KOPT-K1 (cell line): Measurements from ENCODE around the gene ITGB5.

Experiments used
- H3K27ac ChIP-seq: fragments of 200-600 bp; sonication (generic); 2 replicates; pipeline ENCODE4 v1.5.1; 2016; ENCODE audit warnings: antibody characterized with exemption, mild to moderate bottlenecking, low read depth, low read length; ENCODE audit not compliant: poor library complexity, severe bottlenecking
- H3K36me3 ChIP-seq: fragments of 200-600 bp; sonication (generic); 2 replicates; pipeline ENCODE4 v1.5.1; 2017; ENCODE audit warnings: antibody characterized with exemption, mild to moderate bottlenecking, low read length, moderate library complexity; ENCODE audit not compliant: insufficient read depth
- H3K9me3 ChIP-seq: fragments of 200-600 bp; sonication (generic); 2 replicates; pipeline ENCODE4 v1.5.1; 2017; ENCODE audit warnings: antibody characterized with exemption, low read length, mild to moderate bottlenecking; ENCODE audit not compliant: insufficient read depth, poor library complexity, severe bottlenecking

Gene ITGB5

DNA sequence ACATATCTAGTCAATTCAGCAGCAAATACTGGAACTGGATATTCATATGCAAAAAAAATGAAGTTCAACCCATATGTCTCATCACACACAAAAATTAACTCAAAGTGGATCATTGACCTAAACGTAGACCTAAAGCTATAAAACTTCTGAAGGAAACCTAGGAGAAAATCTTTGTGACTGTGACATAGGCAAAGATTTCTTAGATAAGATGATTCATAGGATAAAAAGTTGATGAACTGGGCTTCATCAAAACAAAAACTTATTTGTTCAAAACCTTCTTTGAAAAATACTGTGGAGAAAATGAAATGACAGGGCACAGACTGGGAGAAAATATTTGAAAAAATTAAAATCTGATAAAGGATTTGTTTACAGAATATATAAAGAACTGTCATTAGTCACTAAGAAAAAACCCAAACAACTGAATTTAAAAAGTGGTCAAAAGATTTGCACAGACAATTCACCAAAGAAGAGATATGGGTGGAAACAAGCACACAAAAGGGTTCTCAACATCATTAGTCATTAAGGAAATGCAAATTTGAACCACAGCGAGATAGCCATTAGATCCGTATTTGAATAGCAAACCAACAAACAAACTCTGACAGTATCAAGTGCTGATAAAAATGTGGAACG, 62.8 kb downstream of the ITGB5 start:
- Histone ChIP-seq H3K36me3 (no peaks in the 10 kb centered on the region), H3K27ac (no peak overlapping the region), H3K9me3 (no peaks in the 10 kb centered on the region)

DNA sequence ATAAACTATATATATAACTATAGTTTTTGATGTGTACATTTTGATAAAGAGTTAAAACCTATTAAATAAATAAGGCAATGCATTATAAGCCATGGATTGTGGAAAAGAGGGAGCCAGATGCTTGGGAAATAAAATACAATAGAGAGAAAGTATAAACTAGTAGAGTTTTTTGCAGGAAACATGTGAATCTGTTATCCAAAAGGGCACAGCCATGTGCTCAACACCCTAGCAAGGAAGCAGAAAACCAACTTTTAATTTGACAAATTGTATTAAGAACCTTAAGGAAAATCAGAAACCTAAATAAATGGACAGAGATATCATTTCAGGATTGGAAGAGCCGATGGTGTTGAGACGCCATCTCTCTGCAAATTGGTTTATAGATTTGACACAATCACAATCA, 63.5 kb downstream of the ITGB5 start:
- Histone ChIP-seq H3K27ac (no peak overlapping the region), H3K9me3 (no peaks in the 10 kb centered on the region), H3K36me3 (no peaks in the 10 kb centered on the region)

DNA sequence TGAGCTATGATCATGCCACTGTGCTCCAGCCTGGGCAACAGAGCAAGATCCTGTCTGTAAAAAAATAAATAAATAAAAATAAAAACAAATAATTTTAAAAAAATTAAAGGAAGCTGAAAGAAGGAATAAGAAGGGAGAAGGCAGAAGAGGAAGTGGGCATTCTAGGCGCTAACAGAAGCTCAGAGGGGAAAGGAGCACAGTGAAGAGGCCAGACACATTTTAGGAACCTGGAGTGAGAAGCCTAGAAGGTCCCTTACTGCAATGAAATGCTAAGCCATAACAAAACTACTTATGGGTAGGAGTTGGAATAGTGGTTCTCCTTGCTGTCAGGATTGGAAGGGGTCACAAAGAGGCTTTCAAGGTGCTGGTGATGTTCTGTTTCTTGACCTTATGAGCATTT, 64.0 kb downstream of the ITGB5 start:
- no peaks in the 10 kb centered on the region for H3K9me3 ChIP-seq
- no peaks in the 10 kb centered on the region for H3K36me3 ChIP-seq
- H3K27ac ChIP-seq, result no peak overlapping the region

DNA sequence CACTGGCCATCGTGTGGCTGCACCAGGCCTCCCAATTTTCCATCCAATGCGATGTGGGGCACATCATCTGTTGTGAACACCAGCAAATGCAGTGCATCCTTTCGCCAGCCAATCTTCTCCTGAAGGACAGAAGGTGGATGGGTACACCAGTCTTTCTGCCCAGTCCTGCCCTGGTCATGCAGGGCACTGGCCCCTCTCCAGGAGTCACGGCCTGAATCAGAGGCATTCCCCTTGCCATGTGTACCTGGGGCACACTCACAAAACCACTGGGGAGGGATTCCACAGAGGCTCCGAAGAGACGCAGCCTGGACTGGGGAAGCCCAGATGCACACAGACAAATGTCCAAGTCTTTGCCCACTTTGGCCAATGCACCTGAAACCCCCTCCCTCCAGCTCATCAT, 65.8 kb downstream of the ITGB5 start:
- Histone ChIP-seq H3K27ac (no peak overlapping the region), H3K9me3 (no peaks in the 10 kb centered on the region), H3K36me3 (no peaks in the 10 kb centered on the region)

DNA sequence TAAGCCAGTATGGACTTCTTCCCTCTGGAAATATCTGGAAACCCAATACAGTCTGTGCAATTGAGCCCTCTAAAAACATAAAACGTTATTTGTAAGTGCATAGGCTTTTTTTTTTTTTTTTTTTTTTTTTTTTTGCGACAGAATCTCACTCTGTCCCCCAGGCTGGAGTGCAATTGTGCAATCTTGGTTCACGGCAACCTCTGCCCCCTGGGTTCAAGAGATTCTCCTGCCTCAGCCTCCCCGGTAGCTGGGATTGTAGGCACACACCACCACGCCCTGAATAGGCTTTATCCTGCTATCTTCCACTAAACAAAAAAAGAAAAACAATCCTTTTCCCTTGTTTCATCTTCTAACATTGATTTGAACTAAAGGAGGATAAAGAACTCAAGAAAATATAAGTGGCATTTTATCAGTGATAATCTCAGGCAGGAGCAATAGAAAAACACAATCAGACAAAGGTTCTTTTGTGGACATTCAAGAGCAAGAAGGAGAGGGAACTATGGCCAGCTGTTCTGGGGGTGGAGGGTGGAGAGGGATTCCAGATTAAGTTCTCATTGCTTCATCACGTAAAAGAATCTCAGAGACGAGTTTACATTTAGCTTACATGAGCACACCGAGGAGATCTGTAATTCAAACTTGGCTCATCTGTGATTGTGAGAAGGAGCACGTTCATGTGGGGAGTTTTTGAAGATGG, 68.6 kb downstream of the ITGB5 start:
- no peaks in the 10 kb centered on the region for H3K36me3 ChIP-seq
- H3K9me3 ChIP-seq, result no peaks in the 10 kb centered on the region
- H3K27ac ChIP-seq, result no peak overlapping the region

- Histone ChIP-seq H3K9me3 (no peaks in the 10 kb centered on the region), H3K27ac (no peak overlapping the region), H3K36me3 (no peaks in the 10 kb centered on the region)
Measured at GRCh38 chr3:124817079-124817478, 70.1 kb downstream of the ITGB5 start.

DNA sequence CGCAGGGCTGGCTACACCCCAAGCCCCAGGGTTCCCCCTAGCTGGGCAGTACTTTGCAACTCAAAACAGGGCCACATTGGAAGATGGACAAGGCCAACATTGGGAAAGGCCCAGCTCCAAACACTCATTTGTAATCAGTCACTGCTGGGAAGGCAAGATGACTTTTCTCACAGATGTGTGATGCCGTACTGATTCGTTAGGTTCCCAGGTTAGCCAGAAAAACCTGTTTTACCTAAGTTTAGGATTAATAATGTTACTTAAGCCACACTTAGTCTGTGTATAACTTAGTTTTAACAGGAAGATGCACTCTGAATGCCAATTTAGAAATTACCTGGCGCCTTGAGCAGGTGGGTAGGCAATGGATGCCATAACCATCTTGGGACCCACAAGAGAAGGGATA, 71.0 kb downstream of the ITGB5 start:
- H3K9me3 ChIP-seq, result no peaks in the 10 kb centered on the region
- no peaks in the 10 kb centered on the region for H3K36me3 ChIP-seq
- no peak overlapping the region for H3K27ac ChIP-seq

GRCh38 chr3:124815781-124816180, 71.4 kb downstream of the ITGB5 start:
- no peaks in the 10 kb centered on the region for H3K9me3 ChIP-seq
- no peak overlapping the region for H3K27ac ChIP-seq
- no peaks in the 10 kb centered on the region for H3K36me3 ChIP-seq

- no peaks in the 10 kb centered on the region for H3K36me3 ChIP-seq
- H3K9me3 ChIP-seq, result no peaks in the 10 kb centered on the region
- H3K27ac ChIP-seq, result no peak overlapping the region
Measured at GRCh38 chr3:124814620-124815421, 72.3 kb downstream of the ITGB5 start.

DNA sequence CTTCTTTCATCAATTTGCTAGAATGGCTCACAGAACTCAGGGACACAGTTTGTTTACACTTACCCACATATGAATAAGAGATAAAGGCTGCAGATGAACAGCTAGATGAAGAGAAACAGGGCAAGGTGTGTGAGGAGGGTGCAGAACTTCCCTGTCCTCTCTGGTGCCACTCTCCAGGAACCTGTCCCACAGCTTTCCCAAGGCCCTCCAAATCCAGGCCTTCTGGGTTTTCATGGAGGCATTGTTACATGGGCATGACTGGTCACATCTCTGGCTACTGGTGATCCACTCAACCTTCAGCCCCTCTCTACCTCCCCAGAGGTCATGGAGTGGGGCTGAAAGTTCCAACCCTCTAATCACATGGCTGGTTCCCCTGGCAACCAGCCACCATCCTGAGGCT, 73.6 kb downstream of the ITGB5 start:
- H3K27ac ChIP-seq, result no peak overlapping the region
- H3K36me3 ChIP-seq, result no peaks in the 10 kb centered on the region
- H3K9me3 ChIP-seq, result no peaks in the 10 kb centered on the region

DNA sequence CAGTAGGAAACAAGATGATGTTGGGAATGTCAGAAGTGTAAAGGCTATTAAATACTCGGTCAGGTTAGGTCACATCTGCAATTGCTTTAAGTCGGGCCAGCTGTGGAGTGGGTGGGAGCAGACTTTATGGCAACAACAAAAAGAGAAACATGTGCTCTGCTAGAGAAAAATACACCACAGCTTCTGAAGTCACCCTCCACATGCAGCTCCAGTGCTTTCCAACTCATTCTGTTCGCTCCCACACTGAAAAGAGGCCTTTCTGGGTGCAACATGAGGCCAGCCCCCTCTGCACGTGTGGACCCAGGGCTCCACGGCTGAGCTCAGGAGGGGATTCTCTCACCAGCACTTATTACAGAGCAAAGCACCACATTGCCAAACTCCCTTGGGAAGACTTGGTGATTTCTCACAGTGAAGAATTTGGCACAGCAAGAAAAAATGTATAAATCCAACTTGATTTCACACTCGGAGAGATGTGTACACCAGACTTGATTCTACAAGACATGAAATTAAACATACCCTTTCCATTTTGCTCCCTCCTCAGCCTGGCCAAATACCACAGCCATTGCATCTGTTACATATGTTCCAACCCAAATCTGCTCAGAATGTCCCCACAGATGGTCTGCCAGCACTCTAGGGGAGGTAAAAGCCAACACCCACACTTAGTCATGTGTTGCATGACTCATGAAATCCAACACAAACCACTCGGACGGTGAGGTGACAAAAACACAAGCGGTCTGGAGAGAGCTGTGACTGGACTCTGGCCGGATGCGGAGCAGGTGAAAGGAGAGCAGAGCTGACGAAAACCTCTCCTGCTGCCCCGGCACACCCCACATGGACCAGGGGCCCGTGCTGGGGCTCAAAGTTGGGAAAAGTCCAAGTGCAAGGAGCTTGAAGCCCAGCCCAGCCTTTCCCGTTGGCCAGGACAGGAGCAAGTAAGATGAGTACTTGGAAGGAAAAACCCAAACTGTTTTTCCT, 74.6 kb downstream of the ITGB5 start:
- Histone ChIP-seq H3K27ac (no peak overlapping the region), H3K36me3 (no peaks in the 10 kb centered on the region), H3K9me3 (no peaks in the 10 kb centered on the region)

GRCh38 chr3:124811436-124811835, 75.7 kb downstream of the ITGB5 start:
- H3K9me3 ChIP-seq, result no peaks in the 10 kb centered on the region
- H3K36me3 ChIP-seq, result no peaks in the 10 kb centered on the region
- H3K27ac ChIP-seq, result no peak overlapping the region

GRCh38 chr3:124810970-124811369, 76.2 kb downstream of the ITGB5 start:
- no peaks in the 10 kb centered on the region for H3K36me3 ChIP-seq

GRCh38 chr3:124809039-124809438, 78.1 kb downstream of the ITGB5 start:
- Histone ChIP-seq H3K27ac (no peak overlapping the region), H3K36me3 (no peaks in the 10 kb centered on the region), H3K9me3 (no peaks in the 10 kb centered on the region)

More at GRCh38 chr3:124810970-124811369, 76.2 kb downstream of the ITGB5 start:
- Histone ChIP-seq H3K27ac (no peak overlapping the region), H3K9me3 (no peaks in the 10 kb centered on the region)

GRCh38 chr3:124805671-124806070, 81.5 kb downstream of the ITGB5 start:
- Histone ChIP-seq H3K27ac (no peak overlapping the region), H3K36me3 (no peaks in the 10 kb centered on the region), H3K9me3 (no peaks in the 10 kb centered on the region)
